ENCODE results near the gene GRAMD2A.

DNA sequence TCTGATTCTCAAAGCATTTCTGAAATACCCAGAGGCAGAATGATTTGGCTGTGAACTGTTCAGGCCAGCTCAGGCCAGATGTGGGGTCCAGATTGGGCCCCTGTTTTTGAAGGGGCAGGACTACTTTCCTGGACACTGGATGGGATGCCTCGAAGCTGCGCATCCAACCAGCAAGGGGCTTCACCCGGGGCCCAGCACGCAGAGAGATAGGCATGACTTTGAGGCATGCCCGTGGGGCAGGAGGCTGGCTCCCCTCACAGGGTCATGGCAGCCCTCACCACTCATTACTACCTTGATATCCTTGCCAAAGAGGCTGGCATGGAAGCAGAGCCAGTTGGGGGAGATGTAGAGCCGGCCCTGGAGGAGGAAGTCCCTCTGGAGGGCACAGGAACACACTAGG, 30.1 kb downstream of the GRAMD2A start:
- no peak for TF ChIP-seq ZNF701 (tag by site-specific recombination; IDR thresholded peaks at IDR 0.05)
- TF ChIP-seq ZBTB8A (tag by site-specific recombination; IDR thresholded peaks at IDR 0.05): no peak

Data from HEK293 (cell line).